Endothelial cell of umbilical vein (primary cell): Measurements from ENCODE around the gene PNISR. TPM values are rescaled to one million over a fixed set of nuclear protein-coding genes. Genes with fewer than 3 reads are reported as not detected.

Source experiments
- BruUV-seq: library from RNA; stranded (reverse); fragments of 400-500 nt; replicated peaks from 2 replicates; lab custom pipeline; 2021; lab: Mats Ljungman, UMichigan
- CTCF ChIA-PET: fragments of 300-600, 350-600 bp; sonication (Branson Sonifier 250); formaldehyde crosslinking; loops from one replicate; lab custom pipeline; 2021; ENCODE audit warnings: antibody characterized with exemption, inconsistent platforms; lab: Charles Lee
- POLR2A ChIA-PET: fragments of 300-600, 350-600 bp; sonication (Branson Sonifier 250); formaldehyde crosslinking; loops from one replicate; lab custom pipeline; 2021; ENCODE audit warnings: antibody characterized with exemption, inconsistent platforms; lab: Charles Lee
- DNase-seq: peaks from one replicate; pipeline ENCODE4 v3.0.0-alpha.2; 2011; ENCODE audit warnings: low read depth, low spot score
- FAIRE-seq: peaks from 2 replicates; lab custom pipeline; 2011; peaks lifted over from hg19 to GRCh38; lab: Jason Lieb, UNC
- H2AFZ ChIP-seq: 2 replicates; pipeline ENCODE4 v1.6.0; 2012; ENCODE audit warnings: low read depth, low read length, control low read depth, inconsistent platforms
- H3K27ac ChIP-seq: 2 replicates; pipeline ENCODE4 v1.5.1; 2011; ENCODE audit warnings: low read depth, mild to moderate bottlenecking, control low read depth, low read length, moderate library complexity; ENCODE audit not compliant: insufficient read depth
- H3K27me3 ChIP-seq, 2 experiments: 2 replicates each; pipeline versions ENCODE4 v1.6.0 to v1.6.1; 2011; ENCODE audit warnings: low read length in 2 of 2, mixed read lengths in 1 of 2; ENCODE audit not compliant: control insufficient read depth in 2 of 2, insufficient read depth in 2 of 2
- H3K36me3 ChIP-seq, 2 experiments: 2 replicates in 1 of 2; 3 replicates in 1 of 2; pipeline ENCODE4 v1.5.1; 2011; ENCODE audit warnings: low read length in 2 of 2, mild to moderate bottlenecking in 1 of 2, moderate library complexity in 1 of 2; ENCODE audit not compliant: control insufficient read depth in 2 of 2, insufficient read depth in 2 of 2; ENCODE audit errors: extremely low read depth in 1 of 2
- H3K4me1 ChIP-seq: 3 replicates; pipeline ENCODE4 v1.5.1; 2011; ENCODE audit warnings: mild to moderate bottlenecking, low read length; ENCODE audit not compliant: control insufficient read depth, insufficient read depth; ENCODE audit errors: extremely low read depth
- H3K4me2 ChIP-seq: 2 replicates; pipeline ENCODE4 v1.6.1; 2011; ENCODE audit warnings: low read length, control low read depth, mixed read lengths; ENCODE audit not compliant: insufficient read depth
- H3K4me3 ChIP-seq, 3 experiments: fragments of 200-600 bp in 1 of 3; sonication (generic), shearing (Covaris generic) in 1 of 3; replicated peaks in 1 of 3; 2 replicates each; pipeline ENCODE4 v1.5.1; 2011 to 2016; ENCODE audit warnings: control low read depth in 3 of 3, low read length in 3 of 3, mild to moderate bottlenecking in 2 of 3, inconsistent platforms in 1 of 3, low read depth in 1 of 3, moderate library complexity in 1 of 3; ENCODE audit not compliant: insufficient read depth in 1 of 3
- H3K79me2 ChIP-seq: 2 replicates; pipeline ENCODE4 v1.6.0; 2012; ENCODE audit warnings: low read length, inconsistent platforms; ENCODE audit not compliant: control insufficient read depth, insufficient read depth
- H3K9ac ChIP-seq: replicated peaks from 2 replicates; pipeline ENCODE3; 2011; ENCODE audit warnings: low read length, control low read depth; ENCODE audit not compliant: insufficient read depth; ENCODE audit errors: extremely low read depth
- H3K9me1 ChIP-seq: replicated peaks from 3 replicates; pipeline ENCODE4 v1.6.0; 2011; ENCODE audit warnings: mild to moderate bottlenecking, low read length; ENCODE audit not compliant: control insufficient read depth, insufficient read depth; ENCODE audit errors: extremely low read depth
- H3K9me3 ChIP-seq: replicated peaks from 2 replicates; pipeline ENCODE4 v1.5.1; 2012; ENCODE audit warnings: low read length, inconsistent platforms; ENCODE audit not compliant: control insufficient read depth, insufficient read depth
- H4K20me1 ChIP-seq: replicated peaks from 2 replicates; pipeline ENCODE3; 2011; ENCODE audit warnings: mild to moderate bottlenecking, low read length; ENCODE audit not compliant: control insufficient read depth, insufficient read depth; ENCODE audit errors: extremely low read depth
- CTCF ChIP-seq, 2 donors: IDR thresholded peaks; 1 replicate in 1 of 2; 2 replicates in 1 of 2; pipeline ENCODE4 v1.5.1; 2011; ENCODE audit warnings: low read length in 2 of 2, mild to moderate bottlenecking in 2 of 2, moderate library complexity in 2 of 2, control low read depth in 1 of 2, inconsistent platforms in 1 of 2, low read depth in 1 of 2; ENCODE audit not compliant: insufficient read depth in 1 of 2; ENCODE audit errors: extremely low read depth in 1 of 2
- EZH2 ChIP-seq: IDR thresholded peaks from 2 replicates; pipeline ENCODE4 v1.6.1; 2012; ENCODE audit warnings: borderline replicate concordance, low read depth, mild to moderate bottlenecking, moderate library complexity, low read length, inconsistent platforms; ENCODE audit not compliant: severe bottlenecking
- FOS ChIP-seq: IDR thresholded peaks from 2 replicates; pipeline ENCODE4 v1.6.1; 2011; ENCODE audit warnings: mild to moderate bottlenecking, low read length, moderate library complexity, borderline replicate concordance; ENCODE audit not compliant: insufficient read depth
- GATA2 ChIP-seq: IDR thresholded peaks from 2 replicates; pipeline ENCODE4 v1.7.0; 2011; ENCODE audit warnings: low read depth, mild to moderate bottlenecking, moderate library complexity, mixed read lengths, low read length; ENCODE audit not compliant: insufficient read length, insufficient read depth
- JUN ChIP-seq: IDR thresholded peaks from 2 replicates; pipeline ENCODE4 v1.6.1; 2011; ENCODE audit warnings: borderline replicate concordance, low read depth; ENCODE audit not compliant: insufficient read length, insufficient read depth
- MAX ChIP-seq: IDR thresholded peaks from 2 replicates; pipeline ENCODE4 v1.6.1; 2011; ENCODE audit not compliant: insufficient read depth, insufficient read length
- MYC ChIP-seq: IDR thresholded peaks from one replicate; pipeline ENCODE4 v1.6.1; 2011; ENCODE audit warnings: mild to moderate bottlenecking, low read depth, low read length
- POLR2A ChIP-seq: IDR thresholded peaks from 2 replicates; pipeline ENCODE4 v1.6.1; 2012; ENCODE audit warnings: low read depth, mild to moderate bottlenecking, control low read depth, low read length
- POLR2AphosphoS5 ChIP-seq: IDR thresholded peaks from 2 replicates; pipeline ENCODE4 v1.6.1; 2012; ENCODE audit warnings: low read depth, mild to moderate bottlenecking, control low read depth, low read length, moderate library complexity; ENCODE audit not compliant: insufficient read depth
- dilution Hi-C: fragments of 300-500 bp; cut with MboI; formaldehyde crosslinking; loops from one replicate; pipeline ENCODE4 v1.15.0; 2019; ENCODE audit warnings: low sequenced_read_pairs; ENCODE audit not compliant: extremely low pct_ligation_motif_present
- intact Hi-C: fragments of 100-400 bp; cut with micrococcal nuclease; formaldehyde crosslinking; loops from one replicate; pipeline ENCODE4 v1.10.0; 2022
- polyA plus RNA-seq, 4 experiments: library from polyadenylated mRNA; depleted of rRNA in 3 of 4; stranded (reverse) in 3 of 4; unstranded in 1 of 4; fragments of >200 nt; gene quantifications; 2 replicates each; pipeline versions ENCODE4 v1.2.1 to v1.2.3, GENCODE V29; 2011 to 2012; ENCODE audit warnings: missing spikeins in 1 of 4
- total RNA-seq: library from RNA; stranded (reverse); gene quantifications from 2 replicates; pipeline ENCODE4 v1.2.3, GENCODE V29; 2021

Gene PNISR
- total and polyA plus RNA-seq, 2 donors (not counting 3 experiments of a cell fraction or from before 2014, with no cell fraction given), result 34.6 to 106 TPM

- ChIA-PET CTCF (no interaction called here), POLR2A (no interaction called here)
- H3K4me3 ChIP-seq, result no peak overlapping the region
- no peaks in the 10 kb centered on the region for H3K4me1 ChIP-seq
- H3K9me1 ChIP-seq, result no peaks in the 10 kb centered on the region
- FAIRE-seq, result no peak
- intact Hi-C loops, result no loop called here
- DNase-seq, result no peak
- no peak overlapping the region for H3K4me2 ChIP-seq
- BruUV-seq, result no TSS peak
- dilution Hi-C loops, result no loop called here
- no peaks in the 10 kb centered on the region for H3K79me2 ChIP-seq
- H3K9me3 ChIP-seq, result no peaks in the 10 kb centered on the region
- no peak for TF ChIP-seq MAX
- no peak for TF ChIP-seq MYC
- TF ChIP-seq JUN, result no peak
- no peak for TF ChIP-seq CTCF (IDR thresholded peaks at IDR 0.05; ENCODE audit: extremely low read depth in 1 of 2, insufficient read depth in 1 of 2, low read depth in 1 of 2, low read length in 2 of 2)
- no peak for TF ChIP-seq POLR2A
- no peak for TF ChIP-seq GATA2
- TF ChIP-seq FOS, result no peak
- TF ChIP-seq EZH2, result no peak
- no peak for TF ChIP-seq POLR2AphosphoS5
- H3K27ac ChIP-seq, result no peak overlapping the region
- peaks cover 4 to 17% of the 10 kb centered on the region in 2 experiments for H3K27me3 ChIP-seq
- H2AFZ ChIP-seq, result no peak overlapping the region
- H3K36me3 ChIP-seq, result no peaks in the 10 kb centered on the region
- H3K9ac ChIP-seq, result no peak overlapping the region
- H4K20me1 ChIP-seq, result no peaks in the 10 kb centered on the region
Measured at GRCh38 chr6:99362678-99363268, 62.3 kb downstream of the PNISR start.
